Activated CD8-positive, alpha-beta memory T cell treated with anti-CD3 and anti-CD28 coated beads, Interleukin-2, amount 50 U/mL, for 4 hours (primary cell): ENCODE measurements around the gene NDRG2.
"Not testable (repeated sequence)": the region's sequence is repeated elsewhere in the genome, so short reads cannot be mapped to it uniquely, and the experiment has no call there.

Experiments
- DNase-seq: peaks from one replicate; pipeline ENCODE4 v3.0.0-alpha.2; 2020

The NDRG2 gene

DNA sequence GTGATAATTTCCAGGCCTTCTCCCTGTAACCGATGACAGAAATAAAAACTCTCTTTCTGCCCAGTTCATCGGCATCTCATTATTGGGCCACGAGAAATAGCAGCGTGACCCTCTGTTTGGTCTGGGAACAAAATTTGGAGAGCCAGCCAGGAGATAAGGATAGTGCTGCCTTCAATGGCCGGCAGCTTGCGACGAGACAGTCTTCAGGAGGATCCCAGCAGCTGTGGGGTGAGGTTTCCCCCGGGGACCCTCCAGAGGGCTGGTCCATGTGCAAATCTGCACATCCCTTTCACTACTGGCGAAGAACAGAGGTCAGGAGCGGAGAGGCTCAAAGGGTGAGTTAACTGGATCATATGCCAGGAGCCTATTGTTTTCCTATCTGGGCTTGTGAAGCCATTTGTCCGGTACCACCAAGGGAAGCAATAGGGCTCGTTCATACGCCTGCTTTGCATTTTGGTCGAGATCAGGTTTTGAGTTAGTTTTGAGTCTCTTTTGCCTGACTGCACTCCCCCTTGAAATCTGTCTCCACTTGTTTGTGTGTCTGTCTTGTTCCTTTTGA, 21.0 kb downstream of the NDRG2 start:
- no peak for DNase-seq

DNA sequence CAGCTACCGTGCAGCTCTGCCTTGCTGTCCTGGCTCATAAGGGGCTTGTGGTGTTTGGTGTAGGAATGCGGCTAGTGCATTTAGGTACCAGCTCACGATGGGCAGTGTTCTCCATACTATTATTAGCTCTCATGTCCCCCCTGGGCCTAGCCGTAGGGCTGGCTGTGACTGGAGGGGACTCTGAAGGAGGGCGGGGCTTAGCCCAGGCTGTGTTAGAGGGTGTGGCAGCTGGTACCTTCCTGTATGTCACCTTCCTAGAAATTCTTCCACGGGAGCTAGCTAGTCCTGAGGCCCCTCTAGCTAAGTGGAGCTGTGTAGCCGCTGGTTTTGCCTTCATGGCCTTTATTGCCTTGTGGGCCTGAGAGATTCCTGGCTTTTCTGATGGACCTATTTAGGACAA, 23.6 kb downstream of the NDRG2 start:
- no peak for DNase-seq

DNA sequence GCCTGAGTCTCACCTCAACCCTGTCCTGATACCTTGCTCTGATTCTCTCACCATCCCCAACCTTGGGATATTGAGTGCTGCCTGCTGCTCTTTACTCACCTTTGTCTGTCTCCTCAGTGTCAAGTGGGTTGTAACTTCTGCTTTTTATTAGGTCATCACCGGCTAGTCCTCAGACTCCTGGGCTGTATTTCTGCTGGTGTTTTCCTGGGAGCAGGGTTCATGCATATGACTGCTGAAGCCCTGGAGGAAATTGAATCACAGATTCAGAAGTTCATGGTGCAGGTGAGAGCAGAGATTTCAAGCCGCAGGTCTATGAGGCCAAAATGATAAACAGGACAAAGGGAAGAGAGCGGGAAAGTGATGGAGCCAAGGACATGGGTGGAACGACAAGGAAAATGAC, 25.3 kb downstream of the NDRG2 start:
- no peak for DNase-seq

DNA sequence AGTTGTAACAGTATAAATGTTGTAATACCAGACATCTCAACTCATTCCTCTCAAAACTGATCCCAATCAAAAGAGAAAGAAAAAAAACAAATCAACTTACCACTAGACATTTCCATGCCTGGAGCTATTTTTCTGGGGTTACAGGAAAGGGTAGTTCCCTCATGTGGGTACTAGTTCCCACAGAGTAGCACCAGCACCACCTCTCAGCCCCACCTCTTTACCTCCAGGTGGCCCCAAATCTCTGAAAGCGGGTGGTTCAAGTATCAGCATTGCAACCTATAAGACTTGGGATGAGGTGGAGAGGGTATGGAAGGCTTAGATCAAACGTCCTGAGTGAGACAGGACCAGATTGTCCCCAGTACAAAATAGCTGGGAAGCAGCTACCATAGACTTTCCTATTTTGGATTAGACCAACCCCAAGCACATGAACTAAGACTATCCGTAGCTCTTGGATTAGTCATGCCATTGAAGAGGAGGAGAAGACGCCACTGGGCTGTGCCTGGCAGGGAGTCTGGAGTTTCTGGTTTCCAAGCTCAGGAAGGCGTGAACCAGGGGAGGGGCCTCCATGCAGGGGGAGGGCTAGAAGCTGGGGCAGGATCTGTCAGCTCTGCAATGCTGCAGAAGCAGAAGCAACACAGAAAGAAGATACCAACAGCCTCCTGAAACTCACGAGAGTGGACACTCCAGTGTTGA, 26.0 kb downstream of the NDRG2 start, which contains the start of gene SLC39A2:
Gene SLC39A2 (plus strand): TSS at position 620 of the 693 bp plus-strand sequence. CDS start 154 bp downstream, outside the sequence.
- DNase-seq = no peak

DNA sequence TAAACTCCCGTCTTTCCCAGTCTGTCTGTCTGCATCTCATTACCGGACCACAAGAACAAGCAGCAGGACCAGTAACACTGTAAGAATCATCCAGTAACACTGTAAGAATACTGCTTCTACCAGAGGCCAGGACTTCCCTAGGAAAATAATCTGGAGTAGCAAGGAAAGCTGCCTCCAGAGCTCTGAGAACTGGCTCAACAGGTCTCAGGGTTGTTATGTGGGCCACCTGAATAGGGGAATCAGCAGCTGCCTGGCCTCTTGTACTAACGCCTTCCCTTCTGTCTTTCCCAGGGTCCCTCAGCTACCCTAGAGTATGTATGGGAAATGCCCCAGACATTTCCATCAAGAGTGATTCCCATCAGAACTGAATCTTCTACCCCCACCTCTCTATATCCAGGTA, 26.7 kb downstream of the NDRG2 start:
- DNase-seq = no peak

DNA sequence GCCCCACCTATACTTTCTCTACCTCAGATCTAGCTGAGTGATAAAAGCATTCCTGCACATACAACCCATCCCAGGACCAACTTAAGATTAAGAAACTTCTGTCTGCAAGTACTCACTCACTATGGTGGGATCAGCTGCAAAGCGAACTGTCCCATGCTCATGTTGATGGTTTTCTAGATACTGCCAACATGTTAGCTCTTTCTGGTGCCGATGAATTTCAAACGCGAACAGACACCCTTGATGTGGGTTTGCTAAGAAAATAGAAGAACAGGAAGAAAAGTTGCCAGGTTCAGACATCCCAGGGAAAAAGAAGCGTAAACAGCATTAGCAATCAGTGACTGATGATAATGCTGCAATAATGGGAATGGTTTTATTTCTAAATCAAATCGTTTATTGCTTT, 27.3 kb downstream of the NDRG2 start:
- no peak for DNase-seq

DNA sequence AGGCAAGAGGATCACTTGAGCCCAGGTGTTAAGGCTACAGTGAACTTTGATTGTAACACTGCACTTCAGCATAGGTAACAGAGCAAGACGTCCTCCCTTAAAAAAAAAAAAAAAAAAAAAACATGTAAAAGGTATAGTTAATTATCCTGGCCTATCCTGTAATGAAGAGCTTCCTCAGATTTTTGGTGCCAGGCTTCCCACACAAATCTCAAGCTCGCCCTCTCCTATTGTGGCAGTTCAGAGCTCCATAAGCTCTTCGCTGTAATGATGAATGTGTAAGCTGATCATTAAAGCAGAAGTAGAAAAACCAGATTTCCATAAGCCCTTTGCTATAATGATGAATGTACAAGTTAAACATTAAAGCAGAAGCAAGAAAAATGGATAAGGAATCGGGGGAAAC, 27.7 kb downstream of the NDRG2 start:
- DNase-seq = no peak

DNA sequence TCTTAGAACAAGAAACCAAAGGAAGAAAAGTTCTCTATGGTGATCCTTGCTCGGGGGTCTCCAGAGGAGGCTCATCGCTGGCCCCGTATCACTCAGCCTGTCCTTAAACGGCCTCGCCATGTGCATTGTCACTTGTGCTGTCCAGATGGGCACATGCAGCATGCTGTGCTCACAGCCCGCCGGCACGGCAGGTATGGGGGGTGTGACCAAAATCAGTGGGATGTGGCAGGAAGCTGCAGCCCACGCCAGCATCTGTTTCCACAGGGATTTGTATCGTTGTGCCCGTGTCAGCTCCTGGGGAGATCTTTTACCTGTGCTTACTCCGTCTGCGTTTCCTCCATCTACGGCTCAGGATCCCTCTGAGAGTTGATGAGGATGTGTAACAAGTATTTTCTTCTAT, 28.3 kb downstream of the NDRG2 start:
- no peak for DNase-seq

DNA sequence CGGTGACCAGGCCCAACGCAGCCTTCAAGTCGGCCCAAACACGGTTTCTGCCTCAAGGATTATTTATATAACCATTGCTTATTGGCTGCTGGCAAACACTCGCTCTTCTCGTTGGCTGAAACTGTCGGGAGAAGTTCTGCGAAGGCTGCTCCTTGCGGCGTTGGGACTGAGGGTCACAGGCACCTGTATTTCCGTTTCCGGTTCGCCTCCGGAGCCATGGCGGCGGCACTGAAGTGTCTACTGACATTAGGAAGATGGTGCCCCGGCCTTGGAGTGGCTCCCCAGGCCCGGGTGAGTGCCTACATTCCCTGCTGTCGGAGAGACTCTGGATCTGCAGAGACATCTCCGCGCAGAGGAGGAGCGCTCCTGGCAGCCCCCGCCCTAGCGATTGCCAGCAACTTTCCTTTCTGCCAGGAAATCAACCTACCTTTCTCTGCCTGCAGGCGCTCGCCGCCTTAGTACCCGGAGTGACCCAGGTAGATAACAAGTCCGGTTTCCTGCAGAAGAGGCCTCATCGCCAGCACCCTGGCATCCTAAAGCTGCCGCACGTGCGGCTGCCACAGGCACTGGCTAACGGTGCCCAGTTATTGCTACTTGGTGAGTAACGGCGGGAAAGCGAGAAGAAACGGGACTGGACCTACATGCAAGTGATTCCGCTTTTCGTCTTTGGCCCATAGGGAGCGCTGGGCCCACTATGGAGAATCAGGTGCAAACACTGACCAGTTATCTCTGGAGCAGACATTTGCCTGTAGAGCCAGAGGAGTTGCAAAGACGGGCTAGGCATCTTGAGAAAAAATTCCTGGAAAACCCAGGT, 34.9 kb downstream of the NDRG2 start, which contains the start of gene METTL17:
Gene METTL17 (plus strand): TSS at position 194 of the 814 bp plus-strand sequence. CDS start 23 bp downstream, at position 217.
- DNase-seq = peak; percentile 76

DNA sequence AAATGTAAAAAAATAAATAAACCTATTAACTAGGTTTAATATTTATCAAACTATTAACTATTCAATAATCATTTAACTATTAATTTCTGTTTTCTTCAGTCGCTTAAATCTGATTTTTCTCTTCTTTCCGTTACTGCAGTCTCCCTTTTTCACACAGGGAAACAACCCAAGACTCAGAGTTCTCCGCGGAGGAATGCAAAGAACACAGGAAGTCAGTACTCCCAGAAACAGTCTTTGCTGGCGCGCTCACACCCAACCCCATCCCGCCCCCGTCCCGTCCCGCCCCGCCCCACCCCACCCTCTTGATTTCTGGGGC, 35.4 kb downstream of the NDRG2 start:
- no peak for DNase-seq

DNA sequence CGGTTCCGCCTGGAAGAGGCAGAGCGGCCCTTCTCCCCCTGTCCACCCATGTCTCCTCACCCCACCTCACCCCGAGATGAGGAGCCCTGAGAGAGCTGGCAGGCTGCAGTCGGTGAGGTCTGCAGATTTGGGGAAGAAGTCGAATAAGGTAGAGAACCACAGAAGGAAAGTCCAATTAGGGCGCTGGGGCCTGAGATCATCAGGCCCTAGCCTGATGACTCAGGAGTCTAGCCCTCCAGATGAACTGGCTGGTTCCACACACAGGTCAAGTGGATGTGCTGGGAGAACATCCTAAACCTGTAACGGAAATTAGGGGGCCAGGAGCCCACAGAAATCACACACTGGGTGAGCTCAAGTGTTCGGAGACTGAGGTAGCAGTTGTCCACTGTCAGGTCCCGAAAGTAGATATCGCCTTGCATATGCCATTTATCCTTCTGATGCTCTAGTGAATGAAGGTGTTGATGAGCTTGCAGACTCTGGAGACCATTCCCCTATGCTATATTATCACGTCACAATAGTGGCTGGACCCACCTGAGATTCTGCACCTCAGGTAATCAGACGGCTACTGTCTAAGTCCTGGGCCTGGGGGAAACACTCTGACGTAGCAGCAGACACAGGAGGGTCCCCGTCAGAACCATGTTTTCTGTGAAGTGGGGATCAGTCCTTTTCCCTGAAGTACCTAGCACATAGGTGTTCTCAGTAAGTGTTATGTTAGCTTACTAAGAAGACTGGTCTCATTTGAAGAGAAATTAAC, 36.0 kb downstream of the NDRG2 start:
- no peak for DNase-seq

DNA sequence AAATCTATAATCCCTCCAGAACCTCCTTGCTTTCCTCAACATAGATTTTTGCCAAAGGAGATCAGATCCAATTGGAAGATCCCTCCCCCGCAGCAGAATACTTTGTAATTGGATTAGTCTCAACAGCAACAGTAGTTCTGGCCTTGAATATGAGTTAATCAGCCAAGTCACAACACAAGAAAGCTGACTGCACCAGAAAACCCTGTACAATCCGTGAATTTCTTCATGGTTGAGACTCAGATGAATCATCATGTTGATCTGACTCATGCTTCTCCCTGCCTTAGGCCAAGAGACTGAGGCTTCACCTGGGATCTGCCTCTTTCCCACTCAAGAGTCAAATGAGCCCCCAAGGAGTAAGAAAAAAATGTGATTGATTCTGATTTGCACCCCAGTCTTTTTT, 38.0 kb downstream of the NDRG2 start:
- no peak for DNase-seq

DNA sequence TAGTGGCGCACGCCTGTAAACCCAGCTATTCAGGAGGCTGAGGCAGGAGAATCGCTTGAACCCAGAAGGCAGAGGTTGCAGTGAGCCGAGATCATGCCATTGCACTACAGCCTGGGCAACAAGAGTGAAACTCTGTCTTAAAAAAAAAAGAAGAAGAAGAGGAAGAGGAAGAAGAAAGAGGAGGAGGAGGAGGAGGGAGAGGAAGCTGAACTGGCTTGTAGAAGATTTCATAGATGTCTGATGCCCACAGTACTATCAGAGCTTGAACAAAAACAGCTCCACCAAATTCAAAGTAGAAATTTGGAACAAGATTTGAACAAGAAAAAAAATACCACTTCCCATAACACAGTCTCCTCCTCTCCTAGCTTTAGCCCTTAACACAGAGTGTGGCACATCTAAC, 39.2 kb downstream of the NDRG2 start:
- DNase-seq = not testable (repeated sequence)

DNA sequence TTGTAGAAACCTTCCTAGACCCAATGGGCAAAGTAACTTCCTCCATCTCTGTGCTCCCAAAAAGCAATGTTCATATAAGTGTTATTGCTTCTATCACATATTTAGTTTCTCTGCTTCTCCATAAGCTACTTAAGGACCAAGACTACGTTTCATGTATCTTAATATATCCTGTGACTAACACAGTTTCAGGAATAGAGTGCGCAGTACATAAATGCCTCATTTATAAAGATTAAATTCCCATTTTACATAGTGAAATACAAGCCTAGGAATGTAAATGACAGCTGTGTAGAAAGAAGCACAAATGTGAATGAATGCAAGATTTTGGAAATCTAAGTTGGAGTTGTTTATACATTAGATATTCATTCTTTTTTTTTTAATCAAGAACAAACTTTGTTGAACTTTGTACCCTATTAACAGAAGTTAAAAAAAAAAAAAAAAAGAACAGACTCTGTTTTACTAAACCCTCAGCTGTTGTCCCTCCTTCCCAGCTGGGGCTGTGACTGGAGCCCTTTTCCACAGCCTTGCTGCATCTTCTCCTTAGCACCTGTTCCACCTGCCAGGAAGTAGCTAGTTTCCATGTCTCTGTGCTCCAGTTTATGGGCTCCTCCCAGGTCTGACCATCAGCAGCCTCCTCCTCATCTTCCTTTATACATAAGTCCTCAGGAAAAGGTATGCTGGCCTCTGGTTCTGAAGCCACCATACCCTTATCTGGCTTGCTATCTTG, 42.1 kb downstream of the NDRG2 start:
- no peak for DNase-seq

DNA sequence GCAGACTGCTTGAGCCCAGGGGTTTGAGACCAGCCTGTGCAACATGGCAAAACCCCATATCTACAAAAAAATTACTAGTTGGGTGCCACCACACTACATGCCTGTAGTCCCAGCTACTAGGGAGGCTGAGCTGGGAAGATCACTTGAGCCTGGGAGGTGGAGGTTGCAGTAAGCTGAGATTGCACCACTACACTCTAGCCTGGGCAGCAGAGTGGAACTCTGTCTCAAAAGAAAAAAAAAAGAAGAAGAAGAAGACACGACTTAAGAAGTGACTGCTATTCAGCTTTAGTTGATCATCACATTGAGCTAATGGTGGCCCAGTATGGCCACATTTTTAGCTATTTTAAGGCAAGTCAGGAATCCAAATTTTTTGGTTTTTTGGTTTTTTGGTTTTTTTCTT, 44.0 kb downstream of the NDRG2 start:
- no peak for DNase-seq

DNA sequence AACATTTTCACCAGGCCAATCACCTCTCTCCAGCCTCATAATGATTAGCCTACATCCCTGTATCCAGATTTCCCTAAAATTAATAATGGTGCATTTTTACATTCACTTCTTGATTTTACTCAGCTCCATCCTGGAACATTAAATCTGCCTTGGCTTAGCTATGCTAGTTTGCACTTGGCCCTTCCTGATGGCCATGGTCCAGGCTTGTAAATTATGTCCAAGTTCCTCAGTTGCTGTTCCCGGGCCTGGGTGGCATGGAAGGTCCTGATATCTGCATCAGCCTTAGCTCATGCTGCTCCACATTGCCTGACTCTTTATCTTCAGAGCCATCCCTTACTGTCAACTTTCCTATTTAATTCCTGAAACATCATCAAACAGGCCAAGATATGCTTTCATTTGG, 46.2 kb downstream of the NDRG2 start:
- DNase-seq = no peak

DNA sequence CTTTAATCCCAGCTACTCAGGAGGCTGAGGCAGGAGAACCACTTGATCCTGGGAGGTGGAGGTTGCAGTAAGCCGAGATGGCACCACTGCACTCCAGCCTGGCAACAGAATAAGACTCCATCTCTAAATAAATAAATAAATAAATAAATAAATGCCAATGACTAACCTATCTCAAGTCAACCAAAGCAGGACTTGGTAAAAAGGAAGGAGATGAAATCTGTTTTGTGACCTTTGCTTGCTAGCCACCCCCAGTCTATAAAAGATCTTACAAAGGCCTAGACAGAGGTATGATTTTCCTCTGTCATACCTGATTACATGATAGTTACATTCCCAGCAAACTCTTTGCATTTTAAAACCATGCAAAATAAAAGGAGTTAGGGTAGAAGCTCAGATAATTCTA, 48.6 kb downstream of the NDRG2 start:
- no peak for DNase-seq

DNA sequence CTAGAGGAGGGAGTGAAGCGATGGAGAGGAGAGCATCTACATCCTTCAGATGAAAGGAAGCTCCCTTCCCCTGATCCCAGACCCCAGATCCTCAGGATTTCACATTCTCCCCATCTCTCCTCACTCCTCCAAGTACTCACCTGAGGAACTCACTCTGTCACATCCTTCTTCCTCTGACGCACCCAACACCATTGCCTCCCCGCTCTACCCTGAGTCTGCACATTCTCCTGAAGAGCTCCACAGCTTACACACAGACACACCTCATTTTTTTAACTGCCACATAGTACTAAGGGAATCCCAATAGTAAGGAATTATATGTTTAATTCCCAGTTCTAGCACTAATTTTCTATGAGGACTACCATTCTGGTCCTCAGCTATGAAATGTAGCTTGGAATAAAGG, 51.4 kb downstream of the NDRG2 start:
- DNase-seq = no peak

DNA sequence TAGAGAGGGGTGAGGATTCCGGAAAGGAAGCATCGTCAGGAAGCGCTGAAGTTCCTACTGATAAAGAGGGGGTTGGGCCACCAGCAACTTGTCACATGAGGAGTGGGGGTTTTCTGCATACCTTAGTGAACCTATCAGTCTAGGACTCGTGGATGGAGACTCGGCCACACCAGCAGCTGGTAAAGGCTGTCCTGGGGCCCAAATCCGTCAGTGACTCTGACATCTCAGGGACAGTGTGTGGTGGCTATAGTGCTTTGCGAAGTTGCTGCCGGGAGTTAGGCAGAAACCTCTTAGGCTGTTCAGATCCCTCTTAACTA, 53.2 kb downstream of the NDRG2 start:
- DNase-seq = no peak

DNA sequence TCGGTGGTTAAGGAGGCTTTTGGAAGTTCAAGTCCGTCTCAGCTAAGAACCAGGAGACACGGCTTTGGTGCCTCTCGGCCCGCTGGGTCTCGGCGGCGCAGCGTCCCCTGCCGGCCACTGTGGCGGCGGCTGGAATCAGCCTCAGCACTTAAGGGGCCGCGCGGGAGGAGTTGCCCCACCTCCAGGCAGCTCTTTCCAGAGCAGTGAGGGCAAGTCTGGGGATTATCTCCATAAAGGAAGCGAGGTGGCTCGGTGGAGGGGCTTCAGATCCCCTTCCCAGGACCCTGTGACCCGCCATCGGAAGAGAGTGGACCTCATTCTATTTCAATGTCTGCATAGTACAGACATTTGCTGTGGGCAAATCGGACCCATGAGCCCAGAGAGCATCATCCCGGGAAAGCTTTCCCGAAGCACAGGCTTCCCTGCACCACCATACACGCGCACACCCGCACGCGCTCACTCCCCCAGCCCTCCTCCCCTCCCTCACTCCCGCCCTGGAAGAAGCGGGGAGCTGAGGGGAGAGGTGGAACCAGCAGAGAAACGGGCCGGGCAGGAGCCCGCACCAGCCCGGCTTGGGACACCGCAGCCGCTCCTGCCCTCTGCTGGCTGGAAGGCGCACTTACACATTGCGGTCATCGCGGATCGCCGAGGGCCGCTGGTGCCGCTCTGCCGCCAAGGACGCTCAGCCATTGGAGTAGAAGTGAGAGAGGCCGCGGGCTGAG, 53.7 kb downstream of the NDRG2 start:
- peak; percentile 75 for DNase-seq

DNA sequence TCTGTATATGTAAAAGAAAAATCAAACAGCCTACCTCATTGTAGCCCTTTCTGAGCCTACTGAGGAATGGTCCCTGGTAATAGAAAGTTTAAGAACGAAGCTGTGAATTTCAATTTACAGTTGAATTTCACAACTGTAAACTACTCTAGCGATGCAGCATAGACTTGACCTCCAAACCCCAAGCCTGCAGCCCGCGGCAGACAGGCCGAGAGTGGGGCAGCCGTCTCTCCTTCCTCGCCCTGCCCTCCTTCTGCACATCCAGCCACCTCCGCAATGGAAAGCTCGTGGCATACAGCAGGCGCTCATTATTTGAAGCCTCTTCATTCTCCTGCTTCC, 54.2 kb downstream of the NDRG2 start:
- DNase-seq = peak; percentile 17

DNA sequence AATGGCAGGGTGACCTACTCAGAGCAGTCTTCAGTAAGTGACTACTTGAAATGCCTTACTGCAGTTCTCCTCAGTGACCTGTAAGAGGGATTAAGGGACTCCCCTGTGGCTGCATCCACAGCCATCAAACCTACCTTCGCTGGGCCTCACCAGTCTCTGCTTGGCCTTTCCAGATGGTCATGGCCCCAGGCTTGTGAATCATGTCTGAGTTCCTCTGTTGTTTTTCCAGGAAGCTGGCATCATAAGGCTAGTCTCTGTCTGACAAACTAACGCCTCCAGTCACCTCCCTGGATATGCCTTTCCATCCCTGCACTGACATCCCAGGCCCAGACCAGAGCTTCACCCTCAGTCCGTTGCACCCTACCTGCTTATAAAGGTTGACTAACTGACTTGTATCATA, 55.5 kb downstream of the NDRG2 start:
- DNase-seq = no peak
